HepG2 (cell line): ENCODE data around the gene ADGRG6. TPM values are rescaled to one million over a fixed set of nuclear protein-coding genes. Genes with fewer than 3 reads are reported as not detected.

ENCODE experiments used
- ATAC-seq: fragments of 200-7000 bp; cut with Tn5 transposase; 3 replicates; pipeline ENCODE4 v1.9.1; 2020; ENCODE audit warnings: mild to moderate bottlenecking, moderate library complexity
- BruUV-seq: library from RNA; stranded (reverse); fragments of 400-500 nt; replicated peaks from 2 replicates; lab custom pipeline; 2021; lab: Mats Ljungman, UMichigan
- CTCF ChIA-PET: fragments of 300-600 bp; formaldehyde crosslinking; extraction: SDS; loops from one replicate; lab custom pipeline; 2021; ENCODE audit warnings: low total read pairs, inconsistent platforms, low intra/inter-chr PET ratio; lab: Yijun Ruan, JAX
- POLR2A ChIA-PET: fragments of 350-600 bp; sonication (Branson Sonifier 250); formaldehyde crosslinking; loops from one replicate; lab custom pipeline; 2020; ENCODE audit warnings: antibody characterized with exemption, inconsistent platforms; lab: Yijun Ruan, JAX
- DNase-seq: peaks from one replicate; pipeline ENCODE4 v3.0.0-alpha.2; 2015; ENCODE audit warnings: low spot score
- FAIRE-seq: peaks from 3 replicates; lab custom pipeline; 2011; peaks lifted over from hg19 to GRCh38; lab: Jason Lieb, UNC
- H2AFZ ChIP-seq: one replicate; pipeline ENCODE4 v1.6.1; 2011; ENCODE audit warnings: low read length, inconsistent platforms
- H3K27ac ChIP-seq: fragments of 300-600 bp; 3 replicates; pipeline ENCODE4 v1.8.0; 2011; ENCODE audit warnings: mixed run types, mild to moderate bottlenecking, mixed read lengths, low read length, inconsistent platforms; ENCODE audit not compliant: insufficient read depth; ENCODE audit errors: extremely low read length
- H3K27me3 ChIP-seq, 2 experiments: fragments of 200-600 bp in 1 of 2; 2 replicates in 1 of 2; 3 replicates in 1 of 2; pipeline versions ENCODE4 v1.6.0 to v1.8.0; 2011; ENCODE audit warnings: low read length in 2 of 2, mild to moderate bottlenecking in 2 of 2, moderate library complexity in 2 of 2, inconsistent platforms in 1 of 2; ENCODE audit not compliant: insufficient read depth in 2 of 2, control insufficient read depth in 1 of 2
- H3K36me3 ChIP-seq, 2 experiments: fragments of 200-600 bp in 1 of 2; replicated peaks in 1 of 2; 2 replicates in 1 of 2; 3 replicates in 1 of 2; pipeline versions ENCODE4 v1.5.1 to v1.8.0; 2011; ENCODE audit warnings: low read length in 2 of 2, inconsistent platforms in 1 of 2; ENCODE audit not compliant: insufficient read depth in 2 of 2, control insufficient read depth in 1 of 2
- H3K4me1 ChIP-seq: 2 replicates; pipeline ENCODE4 v1.5.1; 2012; ENCODE audit warnings: low read length, inconsistent platforms; ENCODE audit not compliant: insufficient read depth
- H3K4me2 ChIP-seq: 2 replicates; pipeline ENCODE4 v1.6.0; 2011; ENCODE audit warnings: low read depth, low read length, inconsistent platforms
- H3K4me3 ChIP-seq, 3 experiments: fragments of 200-600 bp in 1 of 3; sonication (generic), shearing (Covaris generic) in 1 of 3; replicated peaks in 1 of 3; 2 replicates each; pipeline ENCODE4 v1.5.1; 2011 to 2016; ENCODE audit warnings: low read length in 3 of 3, inconsistent platforms in 2 of 3, low read depth in 2 of 3, mild to moderate bottlenecking in 2 of 3, control low read depth in 1 of 3, mixed read lengths in 1 of 3; ENCODE audit not compliant: insufficient read depth in 1 of 3
- H3K79me2 ChIP-seq: one replicate; pipeline ENCODE4 v1.6.1; 2011; ENCODE audit warnings: low read length, inconsistent platforms; ENCODE audit not compliant: insufficient read depth
- H3K9ac ChIP-seq: 2 replicates; pipeline ENCODE4 v1.6.0; 2011; ENCODE audit warnings: mild to moderate bottlenecking, low read depth, low read length, inconsistent platforms; ENCODE audit not compliant: insufficient read depth
- H3K9me3 ChIP-seq: 2 replicates; pipeline ENCODE4 v1.5.1; 2012; ENCODE audit warnings: mild to moderate bottlenecking, low read length
- H4K20me1 ChIP-seq: 2 replicates; pipeline ENCODE4 v1.6.0; 2011; ENCODE audit warnings: inconsistent platforms, mild to moderate bottlenecking, low read length, moderate library complexity; ENCODE audit not compliant: insufficient read depth
- E2F1 ChIP-seq: sonication (generic); formaldehyde crosslinking; IDR thresholded peaks from 2 replicates; pipeline ENCODE4 v1.5.0; 2020; ENCODE audit warnings: missing genetic modification reagents
- FOXP4 ChIP-seq: sonication (generic); formaldehyde crosslinking; IDR thresholded peaks from 2 replicates; pipeline ENCODE4 v1.4.0; 2020; ENCODE audit warnings: missing genetic modification reagents
- HOXA3 ChIP-seq: sonication (generic); formaldehyde crosslinking; IDR thresholded peaks from 2 replicates; pipeline ENCODE4 v1.5.0; 2020; ENCODE audit warnings: missing genetic modification reagents
- KLF15 ChIP-seq: sonication (generic); formaldehyde crosslinking; IDR thresholded peaks from 2 replicates; pipeline ENCODE4 v1.8.1; 2023; ENCODE audit warnings: borderline replicate concordance, mild to moderate bottlenecking, inconsistent platforms, missing genetic modification reagents, mixed read lengths
- MAF1 ChIP-seq: sonication (generic); formaldehyde crosslinking; IDR thresholded peaks from 2 replicates; pipeline ENCODE4 v1.5.0; 2020; ENCODE audit warnings: missing genetic modification reagents, borderline replicate concordance
- MAZ ChIP-seq, 2 experiments: sonication (generic) in 1 of 2; formaldehyde crosslinking in 1 of 2; IDR thresholded peaks; 2 replicates each; pipeline versions ENCODE4 v1.5.0 to v1.6.1; 2012 to 2020; ENCODE audit warnings: low read depth in 2 of 2, mild to moderate bottlenecking in 2 of 2, borderline replicate concordance in 1 of 2, improper control_type of control experiment in 1 of 2, low read length in 1 of 2, missing genetic modification reagents in 1 of 2, moderate library complexity in 1 of 2
- NFIC ChIP-seq: IDR thresholded peaks from 2 replicates; pipeline ENCODE4 v1.6.1; 2012; ENCODE audit warnings: mild to moderate bottlenecking, low read length, inconsistent platforms
- RAD51 ChIP-seq: fragments of 450-650 bp; IDR thresholded peaks from 2 replicates; pipeline ENCODE4 v1.6.1; 2016; ENCODE audit warnings: borderline replicate concordance
- RARA ChIP-seq: IDR thresholded peaks from 2 replicates; pipeline ENCODE4 v1.6.1; 2016; ENCODE audit warnings: missing genetic modification reagents, missing compliant biosample characterization
- TGIF2 ChIP-seq: IDR thresholded peaks from 2 replicates; pipeline ENCODE4 v1.6.1; 2016; ENCODE audit warnings: control low read depth, missing compliant biosample characterization
- TMF1 ChIP-seq: sonication (generic); formaldehyde crosslinking; IDR thresholded peaks from 2 replicates; pipeline ENCODE4 v1.8.1; 2022; ENCODE audit warnings: low read depth, missing genetic modification reagents
- YEATS2 ChIP-seq: sonication (generic); formaldehyde crosslinking; IDR thresholded peaks from 2 replicates; pipeline ENCODE4 v1.4.0; 2020; ENCODE audit warnings: missing genetic modification reagents, borderline replicate concordance
- ZHX1 ChIP-seq: sonication (generic); formaldehyde crosslinking; IDR thresholded peaks from 2 replicates; pipeline ENCODE4 v1.8.1; 2022; ENCODE audit warnings: low read depth, mild to moderate bottlenecking, missing genetic modification reagents
- ZNF331 ChIP-seq: sonication (generic); formaldehyde crosslinking; IDR thresholded peaks from 2 replicates; pipeline ENCODE4 v1.4.0; 2020; ENCODE audit warnings: missing genetic modification reagents
- ZNF34 ChIP-seq: sonication (generic); formaldehyde crosslinking; IDR thresholded peaks from 2 replicates; pipeline ENCODE4 v1.4.0; 2020; ENCODE audit warnings: mild to moderate bottlenecking, missing genetic modification reagents, borderline replicate concordance
- ZNF343 ChIP-seq: sonication (generic); formaldehyde crosslinking; IDR thresholded peaks from 2 replicates; pipeline ENCODE4 v1.4.0; 2020; ENCODE audit warnings: mild to moderate bottlenecking, missing genetic modification reagents
- ZNF607 ChIP-seq: sonication (generic); formaldehyde crosslinking; IDR thresholded peaks from 2 replicates; pipeline ENCODE4 v1.5.1; 2020; ENCODE audit warnings: missing genetic modification reagents, mild to moderate bottlenecking, borderline replicate concordance
- WGBS: methylation state at CpG from one replicate; pipeline ENCODE4 v1.1.6; 2017; ENCODE audit warnings: low lambda C conversion rate; 5-methylcytosine and 5-hydroxymethylcytosine counted together
- in situ Hi-C: cut with HindIII; loops from 2 replicates; pipeline ENCODE4 v1.10.0; 2017; ENCODE audit warnings: low pct_unique_long_range_greater_than_20kb; ENCODE audit not compliant: extremely low pct_ligation_motif_present
- intact Hi-C: fragments of 100-400 bp; cut with micrococcal nuclease; formaldehyde crosslinking; loops from one replicate; pipeline ENCODE4 v1.10.0; 2022; ENCODE audit not compliant: unreplicated experiment
- polyA plus RNA-seq, 8 experiments: library from polyadenylated mRNA; depleted of rRNA in 3 of 8; stranded (reverse) in 7 of 8; unstranded in 1 of 8; fragments of >200 nt; fragmentation: Illumina TruSeq in 4 of 8; extraction: Trizol in 4 of 8; gene quantifications; 2 replicates each; pipeline versions ENCODE4 v1.2.1 to v1.2.3, GENCODE V29; 2011 to 2016; ENCODE audit warnings: low read depth in 4 of 8, missing spikeins in 1 of 8, mixed read lengths in 1 of 8; ENCODE audit not compliant: insufficient read depth in 1 of 8
- total RNA-seq, 5 experiments: library from RNA; depleted of rRNA; stranded (reverse); fragments of >200 nt; fragmentation: Illumina TruSeq; extraction: Trizol; gene quantifications; 2 replicates each; pipeline ENCODE4 v1.2.3, GENCODE V29; 2016; ENCODE audit warnings: low read depth in 1 of 5

ADGRG6 gene
- total and polyA plus RNA-seq, 2 of the 13 experiments (the other 11 are each of a cell fraction or from before 2014, with no cell fraction given): 129 to 249 TPM

GRCh38 chr6:142322504-142323198, 20.8 kb downstream of the ADGRG6 start (continued):
- TF ChIP-seq KLF15 (CRISPR knock-in tag) (no peak), NFIC (no peak), E2F1 (CRISPR knock-in tag) (no peak), RARA (CRISPR knock-in tag) (no peak), MAF1 (CRISPR knock-in tag) (no peak), ZNF607 (no peak), RAD51 (no peak)

GRCh38 chr6:142323377-142323776, 21.6 kb downstream of the ADGRG6 start:
- in situ Hi-C loops (no loop called here), intact Hi-C loops (no loop called here)
- no peaks in the 10 kb centered on the region for H3K27me3 ChIP-seq
- DNase-seq (peak; percentile 96), ATAC-seq (peak; percentile 91), FAIRE-seq (no peak)
- H3K9me3 ChIP-seq: no peaks in the 10 kb centered on the region
- CTCF ChIA-PET: no interaction called here
- H3K4me3 ChIP-seq: no peak overlapping the region
- no peak overlapping the region for H2AFZ ChIP-seq
- peaks cover 100% of the 10 kb centered on the region for H3K79me2 ChIP-seq
- H3K4me1 ChIP-seq: peaks cover 81% of the 10 kb centered on the region
- H3K27ac ChIP-seq: peak overlapping the region; percentile 21
- no peak overlapping the region for H3K9ac ChIP-seq
- 41% methylated on average over 6 of the region's 6 CpGs for WGBS
- POLR2A ChIA-PET: interaction anchor here (0.9 to 3.0 kb wide), 3 partner anchors 8 to 50 kb away, joined by 3 to 17 read pairs (median 3); partner anchors contain the start of gene ADGRG6
- no TSS peak for BruUV-seq
- peak overlapping the region; percentile 8; the same call in 1 of the 2 replicates for H3K4me2 ChIP-seq
- peaks cover 18% of the 10 kb centered on the region for H4K20me1 ChIP-seq
- peaks cover 10 to 32% of the 10 kb centered on the region in 2 experiments; a peak in 4 of 5 replicates for H3K36me3 ChIP-seq
- peak; percentile 84 for TF ChIP-seq ZHX1 (CRISPR knock-in tag)
- no peak for TF ChIP-seq MAZ (IDR thresholded peaks at IDR 0.05; ENCODE audit: borderline replicate concordance, low read depth, low read length)
- TF ChIP-seq MAZ (CRISPR knock-in tag; IDR thresholded peaks at IDR 0.05; ENCODE audit: low read depth): 0 out of 2 replicates have a peak, but pooled peaks have one; percentile 30
- peak; percentile 38; the same call in 1 of the 2 replicates for TF ChIP-seq HOXA3
- peak; percentile 89; the same call in 1 of the 2 replicates for TF ChIP-seq TGIF2 (CRISPR knock-in tag)
- TF ChIP-seq YEATS2: peak; percentile 16; the same call in 1 of the 2 replicates
- TF ChIP-seq ZNF331: peak; percentile 36; the same call in 1 of the 2 replicates
- TF ChIP-seq FOXP4: peak; percentile 72
- TF ChIP-seq TMF1 (CRISPR knock-in tag): no peak
- no peak for TF ChIP-seq ZNF343
- TF ChIP-seq ZNF34 (CRISPR knock-in tag): no peak
